Measurements from ENCODE around the gene WDR88.

DNA sequence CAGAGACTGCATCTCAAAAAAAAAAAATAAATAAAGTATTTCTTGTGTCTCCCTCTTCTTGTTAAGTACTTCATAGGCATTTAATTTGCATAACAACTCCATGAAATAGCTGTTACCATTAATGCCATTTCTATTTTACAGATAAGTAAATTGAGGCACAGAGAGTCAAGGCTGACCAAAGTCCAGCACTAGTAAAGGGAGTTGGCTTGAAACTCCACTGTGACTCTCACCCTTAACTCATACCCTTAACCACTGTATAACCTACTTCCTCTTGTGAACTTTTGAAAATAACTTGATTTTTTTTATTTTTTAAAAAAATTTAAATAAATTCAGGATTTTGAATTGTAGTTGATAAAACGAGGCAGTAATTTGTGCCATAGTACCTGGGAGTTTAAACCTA lies 45.0 kb upstream of the WDR88 start:
- TF ChIP-seq ZFX (IDR thresholded peaks at IDR 0.05; ENCODE audit: borderline replicate concordance) = no peak
- TF ChIP-seq, protein P1, sequence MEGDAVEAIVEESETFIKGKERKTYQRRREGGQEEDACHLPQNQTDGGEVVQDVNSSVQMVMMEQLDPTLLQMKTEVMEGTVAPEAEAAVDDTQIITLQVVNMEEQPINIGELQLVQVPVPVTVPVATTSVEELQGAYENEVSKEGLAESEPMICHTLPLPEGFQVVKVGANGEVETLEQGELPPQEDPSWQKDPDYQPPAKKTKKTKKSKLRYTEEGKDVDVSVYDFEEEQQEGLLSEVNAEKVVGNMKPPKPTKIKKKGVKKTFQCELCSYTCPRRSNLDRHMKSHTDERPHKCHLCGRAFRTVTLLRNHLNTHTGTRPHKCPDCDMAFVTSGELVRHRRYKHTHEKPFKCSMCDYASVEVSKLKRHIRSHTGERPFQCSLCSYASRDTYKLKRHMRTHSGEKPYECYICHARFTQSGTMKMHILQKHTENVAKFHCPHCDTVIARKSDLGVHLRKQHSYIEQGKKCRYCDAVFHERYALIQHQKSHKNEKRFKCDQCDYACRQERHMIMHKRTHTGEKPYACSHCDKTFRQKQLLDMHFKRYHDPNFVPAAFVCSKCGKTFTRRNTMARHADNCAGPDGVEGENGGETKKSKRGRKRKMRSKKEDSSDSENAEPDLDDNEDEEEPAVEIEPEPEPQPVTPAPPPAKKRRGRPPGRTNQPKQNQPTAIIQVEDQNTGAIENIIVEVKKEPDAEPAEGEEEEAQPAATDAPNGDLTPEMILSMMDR (IDR thresholded peaks at IDR 0.05) = no peak

Data from 22Rv1 (cell line).